DND-41 (cell line): ENCODE measurements around the gene EFCAB11.

ENCODE experiments used
- CTCF ChIP-seq: IDR thresholded peaks from 2 replicates; pipeline ENCODE4 v1.5.1; 2012; ENCODE audit warnings: borderline replicate concordance, low read length, moderate library complexity, mild to moderate bottlenecking; ENCODE audit not compliant: poor library complexity, severe bottlenecking; ENCODE audit errors: extremely low read depth
- EZH2 ChIP-seq: IDR thresholded peaks from 3 replicates; pipeline ENCODE4 v1.6.1; 2012; ENCODE audit warnings: borderline replicate concordance, low read depth, mild to moderate bottlenecking, moderate library complexity, low read length, inconsistent platforms; ENCODE audit not compliant: severe bottlenecking

- TF ChIP-seq CTCF (no peak), EZH2 (no peak)
These were observed 46.9 kb downstream of the EFCAB11 start for GRCh38 chr14:89907655-89908054.
